Hepatic stellate cell (primary cell): Measurements from ENCODE around the gene MYCN.
"Not testable (repeated sequence)": the region's sequence is repeated elsewhere in the genome, so short reads cannot be mapped to it uniquely, and the experiment has no call there.

Experiments used
- DNase-seq: peaks from one replicate; pipeline ENCODE4 v3.0.0; 2011; ENCODE audit warnings: low spot score

MYCN gene

DNA sequence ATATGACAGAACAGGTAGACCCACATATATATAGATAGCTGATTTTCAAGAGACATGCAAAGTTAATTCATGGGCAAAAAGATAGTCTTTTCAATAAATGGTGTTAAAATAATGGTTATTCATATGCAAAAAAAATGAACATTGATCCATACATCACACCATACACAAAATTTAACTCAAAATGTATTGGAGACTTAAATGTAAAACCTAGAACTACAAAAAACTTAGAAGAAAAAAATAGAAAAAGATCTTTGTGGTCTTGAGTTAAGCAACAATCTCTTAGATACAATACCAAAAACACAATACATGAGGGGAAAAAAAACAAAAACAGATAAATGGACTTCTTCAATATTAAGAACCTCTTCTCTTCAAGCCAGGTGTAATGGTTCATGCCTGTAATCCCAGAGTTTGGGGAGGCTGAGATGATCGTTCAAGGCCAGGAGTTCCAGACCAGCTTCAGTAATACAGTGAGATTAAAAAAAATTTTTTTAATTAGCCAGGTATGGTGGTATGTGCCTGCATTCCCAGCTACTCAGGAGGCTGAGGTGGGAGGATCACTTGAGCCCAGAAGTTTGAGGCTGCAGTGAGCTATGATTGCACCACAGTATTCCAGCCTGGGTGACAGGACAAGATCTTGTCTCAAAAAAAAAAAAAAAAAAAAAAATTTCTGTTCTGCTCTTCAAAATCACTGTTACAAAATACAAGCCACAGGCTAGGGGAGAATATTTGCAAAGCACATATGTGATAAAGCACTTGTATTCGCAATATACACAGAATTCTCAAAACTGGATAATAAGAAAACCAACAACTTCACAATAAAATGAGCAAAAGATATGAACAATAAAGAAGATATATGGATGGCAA lies 32.7 kb upstream of the MYCN start:
- no peak for DNase-seq

DNA sequence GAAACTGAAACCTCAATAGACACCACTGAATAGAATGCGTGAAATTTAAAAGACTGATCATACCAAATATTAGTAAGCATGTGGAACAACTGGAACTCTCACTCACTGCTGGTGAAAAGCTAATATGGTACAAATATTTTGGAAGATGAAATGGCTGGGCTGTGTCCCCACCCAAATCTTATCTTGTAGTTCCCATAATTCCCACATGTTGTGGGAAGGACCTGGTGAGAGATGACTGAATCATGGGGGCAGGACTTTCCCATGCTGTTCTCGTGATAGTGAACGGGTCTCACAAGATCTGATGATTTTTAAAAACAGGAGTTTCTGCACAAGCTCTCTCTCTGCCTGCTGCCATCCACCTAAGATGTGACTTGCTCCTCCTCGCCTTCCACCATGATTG lies 32.0 kb upstream of the MYCN start:
- DNase-seq = no peak

DNA sequence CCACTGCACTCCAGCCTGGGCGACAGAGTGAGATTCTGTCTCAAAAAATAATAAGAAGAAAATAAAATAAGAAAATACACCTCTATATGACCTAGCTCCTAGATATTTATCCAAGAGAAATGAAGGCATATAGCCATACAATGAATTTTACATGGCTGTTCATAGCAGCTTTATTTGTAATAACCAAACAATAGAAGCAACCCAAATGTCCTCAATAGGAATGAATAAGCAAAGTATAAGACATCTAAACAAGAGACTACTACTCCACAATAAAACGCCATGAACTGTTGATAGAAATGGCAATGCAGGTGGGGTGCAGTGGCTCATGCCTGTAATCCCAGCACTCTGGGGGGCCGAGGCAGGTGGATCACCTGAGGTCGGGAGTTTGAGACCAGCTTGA lies 31.2 kb upstream of the MYCN start:
- no peak for DNase-seq

DNA sequence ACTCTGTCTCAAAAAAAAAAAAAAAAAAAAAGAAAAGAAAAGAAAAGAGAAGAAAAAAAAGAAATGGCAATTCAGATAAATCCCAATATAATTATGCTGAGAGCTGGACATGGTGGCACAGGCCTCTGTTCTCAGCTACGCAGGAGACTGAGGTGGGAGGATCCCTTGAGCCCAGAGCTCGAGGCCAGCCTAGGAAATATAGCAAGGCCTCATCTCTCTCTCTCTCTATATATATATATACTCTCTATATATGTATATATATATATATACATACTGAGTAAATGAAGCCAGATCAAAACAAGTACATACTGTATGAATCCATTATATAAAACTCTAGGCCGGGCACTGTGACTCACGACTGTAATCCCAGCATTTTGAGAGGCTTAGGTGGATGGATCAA lies 30.6 kb upstream of the MYCN start:
- no peak for DNase-seq

DNA sequence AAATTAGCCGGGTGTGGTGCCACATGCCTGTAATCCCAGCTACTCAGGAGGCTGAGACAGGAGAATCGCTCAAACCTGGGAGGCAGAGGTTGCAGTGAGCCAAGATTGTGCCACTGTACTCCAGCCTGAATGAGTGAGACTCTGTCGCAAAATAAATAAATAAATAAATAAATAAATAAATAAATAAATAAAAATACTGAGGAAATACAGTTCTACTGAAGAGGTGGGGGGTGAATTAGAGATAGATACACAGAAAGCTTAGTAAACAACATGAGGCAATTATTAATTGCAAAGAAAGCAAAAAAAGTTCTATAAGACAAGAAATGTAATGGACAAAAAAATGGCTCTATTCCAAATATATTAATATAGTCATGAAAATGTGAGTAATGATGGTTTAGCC lies 29.1 kb upstream of the MYCN start:
- not testable (repeated sequence) for DNase-seq

DNA sequence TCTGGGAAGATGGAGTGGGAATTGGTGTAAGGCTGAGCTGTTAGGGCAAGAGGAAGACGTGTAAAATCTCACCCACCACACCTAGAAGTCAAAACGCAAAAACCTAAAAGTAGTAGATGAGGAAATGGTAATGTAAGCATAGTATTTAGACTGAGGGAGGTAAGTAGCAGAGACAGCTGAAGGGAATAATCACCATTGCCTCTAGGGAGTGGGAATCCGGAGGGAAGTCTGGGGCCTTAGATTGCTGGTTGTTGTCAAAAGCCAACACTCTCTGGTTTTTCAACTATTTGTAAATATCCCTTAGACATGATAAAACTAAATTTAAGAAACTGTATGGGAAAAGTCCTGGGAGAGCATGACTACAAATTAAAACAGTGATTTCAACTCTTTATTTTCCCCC lies 28.7 kb upstream of the MYCN start:
- no peak for DNase-seq

DNA sequence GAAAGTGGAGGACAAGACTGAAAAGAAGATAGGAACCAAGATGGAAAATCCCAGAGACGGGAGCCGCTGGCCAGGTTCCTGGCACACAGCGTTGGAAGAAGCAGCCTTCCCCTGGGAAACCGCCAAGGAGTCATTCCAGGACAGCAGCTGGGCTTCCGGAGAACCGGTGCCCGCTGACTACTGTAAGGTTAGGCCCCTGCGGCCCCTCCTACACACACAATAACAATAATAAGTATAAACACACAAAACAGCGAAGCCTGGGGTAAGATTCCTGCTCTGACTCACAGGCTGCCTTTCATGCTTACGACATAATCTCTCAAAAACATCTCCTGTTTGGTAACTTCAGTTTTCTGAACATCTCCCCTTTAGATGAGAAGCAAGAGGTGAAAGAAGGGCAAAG lies 28.1 kb upstream of the MYCN start:
- DNase-seq = no peak

DNA sequence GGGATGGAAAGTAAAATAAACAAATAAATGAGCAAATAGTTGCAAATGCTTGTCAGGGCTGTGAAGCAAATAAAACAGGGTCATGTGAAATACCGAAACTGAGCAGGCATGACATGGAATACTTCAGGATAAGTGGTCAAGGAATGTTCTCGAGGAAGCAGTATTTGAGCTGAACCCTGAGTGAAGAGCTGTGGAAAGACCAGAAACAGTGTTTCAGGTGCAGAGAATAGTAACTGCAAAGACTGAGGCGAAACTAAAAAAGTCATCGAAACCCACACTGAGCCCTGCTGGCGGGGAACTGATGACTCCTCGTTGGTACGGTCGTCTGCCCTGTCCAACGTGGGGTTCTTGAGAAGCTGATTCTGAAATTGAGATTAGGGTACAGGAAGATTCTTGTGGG lies 27.2 kb upstream of the MYCN start:
- no peak for DNase-seq

DNA sequence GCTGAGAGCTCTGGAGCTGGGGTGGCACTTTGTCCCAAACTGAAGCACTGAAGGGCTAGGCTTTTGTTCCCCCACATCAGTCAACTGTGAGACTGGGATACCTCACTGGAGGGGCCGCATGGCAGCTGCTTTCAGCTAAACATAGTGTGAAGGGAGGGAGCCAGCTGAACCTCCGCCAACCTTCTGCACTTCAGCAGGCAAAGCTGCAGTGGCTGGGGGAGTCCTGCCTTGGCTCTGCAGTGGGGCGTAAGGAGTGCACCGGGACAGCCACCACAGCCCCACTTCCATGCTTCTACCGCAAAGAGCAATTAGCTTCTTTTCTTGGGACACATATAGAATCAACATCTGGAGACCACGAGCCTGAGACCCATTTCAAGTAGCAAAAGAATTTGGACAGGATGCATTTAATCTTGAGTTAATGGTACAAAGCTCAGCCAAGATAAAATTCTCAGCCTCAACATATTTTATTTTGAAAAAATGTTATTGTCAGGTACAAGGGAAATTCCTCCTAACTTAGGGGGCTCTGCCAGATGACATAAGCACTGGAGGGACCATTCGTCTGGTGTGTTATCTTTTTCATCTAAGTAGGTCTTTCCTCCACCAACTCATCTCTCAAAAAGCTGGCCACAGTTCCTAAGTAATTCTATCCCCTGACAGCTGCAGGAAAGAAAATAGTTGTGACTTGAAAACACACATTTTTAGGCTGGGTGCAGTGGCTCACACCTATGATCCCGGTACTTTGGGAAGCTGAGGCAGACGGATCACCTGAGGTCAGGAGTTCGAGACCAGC lies 25.6 kb upstream of the MYCN start:
- DNase-seq = no peak

DNA sequence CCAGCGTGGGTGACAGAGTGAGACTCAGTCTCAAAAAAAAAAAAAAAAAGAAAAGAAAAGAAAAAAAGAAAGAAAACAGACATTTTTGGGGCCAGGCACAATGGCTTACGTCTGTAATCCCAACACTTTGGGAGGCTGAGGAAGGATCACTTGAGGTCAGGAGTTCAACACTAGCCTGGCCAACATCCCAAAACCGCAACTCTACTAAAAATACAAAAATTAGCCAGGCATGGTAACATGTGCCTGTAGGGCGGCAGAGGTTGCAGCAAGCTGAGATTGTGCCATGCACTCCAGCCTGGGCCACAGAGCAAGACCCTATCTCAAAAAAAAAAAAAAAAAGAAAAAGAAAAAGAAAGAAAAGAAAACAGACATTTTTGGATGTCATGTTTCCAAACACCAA lies 24.8 kb upstream of the MYCN start:
- not testable (repeated sequence) for DNase-seq

DNA sequence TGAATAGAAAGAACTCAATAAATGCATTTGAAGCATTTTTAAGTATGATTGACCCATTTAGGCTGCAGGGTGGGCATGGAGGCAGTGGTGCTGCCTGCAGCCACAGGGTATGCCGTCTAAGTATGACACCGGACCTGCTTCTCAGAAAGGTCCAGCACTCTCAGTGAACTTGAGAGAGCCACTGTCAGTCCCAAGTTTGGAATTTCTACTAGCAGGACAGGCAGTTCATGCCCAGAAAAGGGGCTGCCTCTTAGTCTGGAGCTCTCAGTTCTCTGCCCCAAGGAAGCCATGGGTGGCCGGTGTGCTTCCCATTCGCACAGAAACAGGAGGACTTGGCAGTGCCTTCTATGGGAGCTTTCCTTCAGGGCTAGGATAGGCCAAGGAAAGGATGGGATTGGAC lies 24.0 kb upstream of the MYCN start:
- DNase-seq = no peak

DNA sequence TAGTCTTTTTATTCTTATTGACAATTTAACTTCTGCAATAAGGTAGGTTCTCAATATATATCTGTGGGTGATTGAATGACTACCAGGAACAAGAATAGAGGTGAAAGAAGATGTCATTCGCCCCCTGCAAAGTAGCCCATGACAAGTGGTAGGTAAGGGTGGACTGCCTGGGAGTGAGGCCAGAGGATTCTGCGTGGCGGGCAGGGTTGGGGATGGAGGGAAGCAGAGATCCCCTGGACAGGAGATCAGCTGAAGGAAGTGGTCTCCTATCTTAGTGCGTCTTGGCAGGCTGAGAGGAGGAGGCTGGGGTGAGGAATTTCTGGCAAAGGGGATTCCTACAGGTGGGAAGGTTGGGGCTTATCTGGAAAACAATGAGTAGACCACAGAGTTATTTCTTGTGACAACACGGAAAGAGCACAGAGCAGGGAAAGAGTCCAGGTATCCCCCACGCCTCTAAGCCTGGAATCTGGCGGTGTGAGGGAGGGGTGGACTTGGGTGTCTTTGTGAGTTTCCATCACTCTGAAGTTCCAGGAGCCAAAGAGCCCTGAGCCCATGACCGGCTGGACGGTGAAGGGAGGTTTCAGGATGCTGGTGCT lies 21.5 kb upstream of the MYCN start:
- no peak for DNase-seq

DNA sequence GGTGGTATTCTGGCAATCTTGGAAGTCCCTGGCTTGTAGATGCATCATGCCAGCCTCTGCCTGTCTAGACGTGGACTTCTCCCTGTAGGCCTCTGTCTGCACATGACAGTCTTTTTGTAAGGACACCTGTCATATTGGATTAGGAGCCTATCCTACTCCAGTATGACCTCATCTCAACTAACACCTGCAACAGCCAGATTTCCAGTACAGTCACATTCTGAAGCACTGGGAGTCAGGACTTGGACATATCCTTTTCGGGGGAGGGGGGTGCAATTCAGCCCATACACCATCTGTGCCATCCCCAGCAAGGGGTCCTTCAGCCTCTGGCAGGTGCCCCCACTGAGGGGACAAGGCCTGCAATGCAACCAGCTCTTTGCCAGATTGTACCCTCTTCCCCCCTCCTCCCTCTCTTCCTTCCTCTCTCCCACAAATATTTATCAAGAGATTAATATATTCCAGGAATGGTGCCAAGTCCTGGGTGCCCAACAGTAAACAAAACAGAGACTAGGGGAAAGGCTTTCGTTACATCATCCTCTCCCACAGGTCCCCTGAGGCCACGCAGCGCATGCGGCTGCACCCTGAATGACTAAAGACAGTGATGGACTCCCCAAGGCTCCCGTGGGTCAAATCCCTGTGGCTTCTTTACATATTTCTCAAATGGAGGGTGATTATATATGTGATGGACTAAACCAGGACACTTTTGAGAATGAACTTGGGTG lies 20.5 kb upstream of the MYCN start:
- no peak for DNase-seq

DNA sequence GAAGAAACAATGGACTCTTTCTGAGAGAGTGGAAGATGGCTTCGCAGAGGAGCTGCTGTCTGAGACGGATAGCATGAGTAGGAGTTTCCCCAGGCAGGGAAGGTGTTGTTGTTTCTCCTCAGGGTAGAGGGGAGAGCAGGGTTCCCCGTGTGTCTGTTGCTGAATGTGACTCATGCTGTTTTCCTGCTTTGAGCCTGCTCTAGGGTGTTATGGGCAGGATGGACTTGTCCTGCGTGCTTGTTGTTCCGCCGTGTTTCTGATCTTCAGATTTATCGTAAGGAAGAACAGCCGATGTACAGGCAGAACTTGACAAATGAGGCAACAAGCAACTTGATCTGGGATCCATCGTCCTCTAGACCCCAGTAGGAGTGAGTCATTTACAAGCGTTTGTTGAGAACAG lies 19.7 kb upstream of the MYCN start:
- no peak for DNase-seq

DNA sequence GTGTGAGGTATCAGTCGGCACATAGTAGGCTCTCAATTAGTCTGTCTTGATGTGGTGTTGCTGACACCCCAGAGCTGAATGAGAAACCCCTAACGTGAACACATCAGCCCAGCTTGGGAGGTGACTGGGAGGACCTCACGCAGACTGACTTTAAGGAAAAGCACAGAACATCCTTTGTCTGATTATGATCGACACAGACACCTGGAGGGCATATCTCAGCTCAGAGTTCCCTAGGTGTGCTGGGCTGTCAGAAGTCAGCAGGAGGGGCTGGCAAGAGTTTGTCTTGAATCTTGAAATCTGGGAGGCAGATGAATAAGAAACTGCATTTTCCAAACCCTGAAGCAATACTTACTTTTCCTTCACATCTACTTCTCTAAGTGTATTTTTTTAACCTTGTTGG lies 16.8 kb upstream of the MYCN start:
- DNase-seq = no peak

DNA sequence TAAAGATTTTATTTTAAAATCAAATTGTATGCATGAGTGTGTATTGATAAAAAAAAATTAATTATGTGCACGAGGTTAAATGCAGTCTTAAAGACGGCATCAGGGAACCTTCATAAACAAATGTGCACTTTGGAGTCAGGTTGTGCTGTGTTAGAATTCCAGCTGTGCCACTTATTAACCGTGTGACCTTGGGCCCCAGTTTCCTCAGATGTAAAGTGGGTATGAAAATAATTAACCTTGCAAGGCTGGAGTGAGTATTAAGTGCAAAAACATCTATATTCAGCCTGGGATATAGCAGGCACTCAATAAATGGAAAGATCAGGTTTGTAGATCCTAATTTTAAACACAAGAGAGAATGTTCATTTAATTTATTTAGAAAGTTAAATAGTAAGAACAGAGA lies 14.5 kb upstream of the MYCN start:
- DNase-seq = no peak

DNA sequence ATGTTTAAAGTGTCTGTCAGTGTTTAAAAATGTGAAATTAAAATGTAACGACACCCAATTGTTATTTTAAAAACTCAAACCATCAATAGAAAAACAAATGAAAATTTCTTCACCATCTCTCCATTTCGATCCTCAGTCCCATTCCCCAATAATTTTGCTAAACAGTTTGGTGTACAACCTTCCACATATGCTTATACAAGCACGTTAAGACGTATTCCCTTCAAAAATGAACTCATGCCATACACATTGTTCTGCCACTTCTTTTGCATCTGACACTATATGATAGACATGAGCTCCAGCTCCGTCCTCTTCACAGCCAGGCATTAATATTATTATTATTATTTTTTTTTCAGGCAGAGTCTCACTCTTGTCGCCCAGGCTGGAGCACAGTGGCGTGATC lies 14.1 kb upstream of the MYCN start:
- DNase-seq = no peak

DNA sequence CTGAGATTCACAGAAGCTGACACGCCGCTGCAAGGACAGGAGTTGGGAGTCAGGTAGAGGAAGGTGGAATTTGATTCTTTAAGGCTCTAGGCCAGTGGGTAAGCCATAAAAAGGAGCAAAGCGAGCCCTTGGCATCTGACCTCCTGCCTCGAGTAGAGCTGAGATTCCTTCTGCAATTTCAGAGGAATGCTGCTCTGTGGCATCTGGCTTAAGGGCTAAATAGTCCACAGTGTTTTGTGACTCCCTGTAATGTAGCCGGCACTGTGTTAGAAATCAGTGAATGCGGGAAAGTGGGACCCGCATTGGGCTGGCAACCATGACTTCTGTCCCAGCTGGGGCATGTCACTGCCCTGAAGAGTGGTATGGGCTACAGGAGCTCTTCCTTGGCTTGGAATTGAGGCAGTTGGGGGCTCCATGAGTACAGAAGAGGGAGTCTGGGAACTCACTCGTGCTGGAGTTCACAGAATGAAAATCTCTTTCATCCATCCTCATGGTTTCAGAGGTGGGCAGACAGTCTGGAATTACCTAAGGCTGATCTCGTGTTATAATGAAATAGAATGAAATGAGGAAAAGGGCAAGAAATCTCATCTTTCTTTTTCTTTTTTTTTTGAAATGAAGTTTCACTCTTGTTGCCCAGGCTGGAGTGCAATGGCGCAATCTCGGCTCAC lies 12.7 kb upstream of the MYCN start:
- no peak for DNase-seq

DNA sequence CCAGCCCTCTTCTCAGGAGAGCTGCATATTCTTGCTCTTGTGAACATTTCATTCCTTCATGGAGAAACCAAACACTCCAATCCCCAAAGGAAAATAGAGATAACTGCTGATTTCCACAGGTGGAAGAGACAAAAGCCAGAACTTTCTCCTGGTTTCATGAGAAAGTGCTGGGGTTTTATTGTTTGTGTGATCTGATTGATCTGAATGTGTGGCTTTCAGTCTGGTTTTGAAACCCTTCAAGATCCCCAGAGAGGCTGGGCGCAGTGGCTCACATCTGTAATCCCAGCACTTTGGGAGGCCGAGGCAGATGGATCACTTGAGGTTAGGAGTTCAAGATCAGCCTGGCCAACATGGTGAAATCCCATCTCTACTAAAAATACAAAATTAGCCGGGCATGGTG lies 11.3 kb upstream of the MYCN start:
- DNase-seq = not testable (repeated sequence)

DNA sequence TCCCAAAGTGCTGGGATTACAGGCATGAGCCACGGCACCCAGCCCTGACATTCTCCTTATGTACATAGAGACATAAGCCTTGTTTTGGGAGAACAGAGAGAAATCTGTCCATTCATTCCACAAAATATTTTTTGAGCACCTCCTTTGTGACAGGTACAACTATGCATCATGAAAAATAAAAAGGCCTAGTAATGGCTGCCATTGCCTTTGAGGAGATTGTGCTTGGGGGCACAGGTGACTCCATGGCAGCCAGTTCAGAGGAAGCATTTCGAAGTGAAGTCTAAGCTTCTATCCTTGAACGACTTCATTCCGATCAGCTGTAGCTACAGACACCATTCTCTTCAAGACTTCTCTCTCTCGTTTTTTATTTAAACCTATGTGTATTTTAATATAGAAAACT lies 10.5 kb upstream of the MYCN start:
- DNase-seq = no peak

DNA sequence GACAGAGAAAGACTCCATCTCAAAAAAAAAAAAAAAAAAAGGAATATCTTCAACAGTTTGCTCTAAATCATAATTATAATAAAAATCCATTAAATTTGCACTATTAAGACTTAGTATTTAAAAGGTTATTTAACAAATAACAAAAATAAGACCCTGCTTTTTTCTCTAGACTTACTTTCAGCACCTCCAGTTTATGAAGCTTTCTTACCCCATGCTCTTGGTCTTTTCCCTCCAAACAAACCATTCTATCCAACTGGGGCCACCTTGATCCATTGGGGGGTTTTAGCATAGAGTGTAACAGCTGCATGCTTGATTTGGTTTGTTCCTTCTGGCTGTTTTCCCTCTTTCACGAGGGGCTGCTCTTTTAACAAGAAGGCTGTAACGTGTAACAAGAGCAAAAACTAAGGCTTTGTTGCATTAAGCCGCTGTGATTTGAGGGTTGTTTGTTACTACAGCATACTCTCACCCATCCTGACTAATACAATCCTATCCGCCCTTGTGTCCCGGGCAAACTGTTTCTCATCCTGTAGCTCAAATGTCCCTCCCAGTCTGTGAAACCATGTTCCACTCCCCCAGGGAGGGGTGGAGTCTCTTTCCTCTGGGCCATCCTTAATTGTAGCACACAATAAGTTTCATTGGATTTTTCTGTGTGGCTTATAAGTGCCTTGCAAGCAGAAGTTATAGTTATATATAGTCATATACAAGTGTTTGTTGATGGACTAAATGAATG lies 9.6 kb upstream of the MYCN start:
- no peak for DNase-seq
